GM19035 (cell line): ENCODE results near the gene DCUN1D2.

Experiments
- ATAC-seq: cut with Tn5 transposase; IDR thresholded peaks from one replicate; pipeline ENCODE4 v1.9.1; 2021; ENCODE audit not compliant: unreplicated experiment

Gene DCUN1D2

GRCh38 chr13:113411216-113412023, 79.1 kb downstream of the DCUN1D2 start:
- no peak for ATAC-seq

GRCh38 chr13:113410472-113411201, 79.9 kb downstream of the DCUN1D2 start:
- ATAC-seq: no peak

GRCh38 chr13:113408562-113408961, 81.9 kb downstream of the DCUN1D2 start:
- ATAC-seq: no peak

GRCh38 chr13:113407531-113408393, 82.7 kb downstream of the DCUN1D2 start:
- ATAC-seq: no peak

GRCh38 chr13:113407103-113407530, 83.4 kb downstream of the DCUN1D2 start:
- no peak for ATAC-seq

GRCh38 chr13:113406321-113407102, 84.0 kb downstream of the DCUN1D2 start:
- no peak for ATAC-seq
